HG03060 (cell line): ENCODE results near the gene SNX8.

ENCODE experiments used
- ATAC-seq: cut with Tn5 transposase; IDR thresholded peaks from one replicate; pipeline ENCODE4 v1.9.1; 2021; ENCODE audit warnings: low read depth, moderate number of reproducible peaks; ENCODE audit not compliant: unreplicated experiment

Gene SNX8

GRCh38 chr7:2210551-2211258 lies 103.5 kb downstream of the SNX8 start:
- ATAC-seq = no peak

DNA sequence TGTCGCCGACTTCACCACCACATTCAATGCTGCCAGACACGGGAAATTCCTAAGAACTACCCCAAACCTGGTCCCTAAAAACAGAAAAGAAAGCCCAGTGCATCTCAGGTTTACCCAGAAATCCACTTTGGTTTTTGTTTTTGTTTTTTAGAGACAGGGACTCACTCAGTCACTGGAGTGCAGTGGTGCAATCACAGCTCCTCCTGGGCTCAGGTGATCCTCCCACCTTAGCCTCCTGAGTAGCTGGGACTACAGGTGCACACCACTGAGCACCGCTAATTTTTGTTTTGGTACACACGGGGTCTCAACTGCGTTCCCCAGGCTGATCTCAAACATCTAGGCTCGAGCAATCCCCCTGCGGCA lies 104.3 kb downstream of the SNX8 start:
- ATAC-seq = no peak

- no peak for ATAC-seq
Measured at GRCh38 chr7:2209146-2209960, 104.9 kb downstream of the SNX8 start.

GRCh38 chr7:2208712-2209111 lies 105.5 kb downstream of the SNX8 start:
- no peak for ATAC-seq

DNA sequence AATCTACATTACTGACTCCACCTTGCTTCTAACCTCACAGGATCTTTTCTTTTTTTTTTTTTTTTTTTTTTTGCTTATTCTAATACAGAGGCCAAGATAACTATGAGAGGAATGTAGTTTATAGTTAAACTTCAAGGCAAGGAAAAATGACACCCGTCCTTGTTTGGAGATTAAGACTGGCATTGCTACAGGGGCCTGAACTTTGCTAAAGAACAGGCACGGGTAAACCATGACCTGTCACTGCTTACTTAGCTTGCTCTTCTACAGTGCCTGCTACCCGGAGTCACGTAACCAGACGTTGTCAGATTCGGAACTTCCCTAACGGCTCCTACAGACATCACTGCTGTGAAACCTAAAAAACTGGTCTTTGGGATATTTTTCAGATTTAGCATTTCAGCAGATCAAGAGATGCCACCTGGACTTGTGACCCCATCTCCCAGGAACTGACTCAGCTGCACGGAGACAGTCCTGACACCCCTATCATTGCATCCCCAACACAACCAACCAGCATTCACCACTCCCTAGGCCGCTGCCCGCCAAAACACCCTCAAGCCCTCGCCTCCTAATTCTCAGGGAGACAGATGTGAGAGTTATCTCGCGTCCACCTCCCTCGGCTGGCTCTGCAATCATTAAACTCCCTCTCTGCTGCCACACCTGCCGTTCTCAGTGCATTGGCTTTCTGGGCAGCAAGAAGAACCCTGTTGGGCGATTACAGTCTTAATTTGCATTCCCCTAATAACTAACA lies 109.0 kb downstream of the SNX8 start:
- no peak for ATAC-seq

DNA sequence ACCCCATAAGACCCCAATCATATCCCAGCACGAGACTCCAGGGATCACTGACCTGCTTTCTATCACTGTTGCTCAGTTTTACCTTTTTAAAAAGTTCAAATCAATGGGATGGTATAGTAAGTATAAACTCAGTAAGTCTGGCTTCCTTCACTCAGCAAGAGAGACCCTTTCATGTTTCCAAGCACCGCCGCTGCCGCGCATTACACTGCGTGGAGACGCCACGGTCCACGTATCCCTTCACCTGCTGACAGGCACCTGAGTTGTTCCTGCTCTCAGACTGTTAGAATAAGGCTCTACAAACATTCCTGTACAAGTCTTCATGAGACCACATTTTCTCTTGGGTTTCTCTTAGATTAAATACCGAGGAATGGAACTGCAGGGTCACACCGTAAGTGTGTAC lies 109.8 kb downstream of the SNX8 start:
- ATAC-seq = no peak

GRCh38 chr7:2203766-2204300 lies 110.4 kb downstream of the SNX8 start:
- no peak for ATAC-seq

DNA sequence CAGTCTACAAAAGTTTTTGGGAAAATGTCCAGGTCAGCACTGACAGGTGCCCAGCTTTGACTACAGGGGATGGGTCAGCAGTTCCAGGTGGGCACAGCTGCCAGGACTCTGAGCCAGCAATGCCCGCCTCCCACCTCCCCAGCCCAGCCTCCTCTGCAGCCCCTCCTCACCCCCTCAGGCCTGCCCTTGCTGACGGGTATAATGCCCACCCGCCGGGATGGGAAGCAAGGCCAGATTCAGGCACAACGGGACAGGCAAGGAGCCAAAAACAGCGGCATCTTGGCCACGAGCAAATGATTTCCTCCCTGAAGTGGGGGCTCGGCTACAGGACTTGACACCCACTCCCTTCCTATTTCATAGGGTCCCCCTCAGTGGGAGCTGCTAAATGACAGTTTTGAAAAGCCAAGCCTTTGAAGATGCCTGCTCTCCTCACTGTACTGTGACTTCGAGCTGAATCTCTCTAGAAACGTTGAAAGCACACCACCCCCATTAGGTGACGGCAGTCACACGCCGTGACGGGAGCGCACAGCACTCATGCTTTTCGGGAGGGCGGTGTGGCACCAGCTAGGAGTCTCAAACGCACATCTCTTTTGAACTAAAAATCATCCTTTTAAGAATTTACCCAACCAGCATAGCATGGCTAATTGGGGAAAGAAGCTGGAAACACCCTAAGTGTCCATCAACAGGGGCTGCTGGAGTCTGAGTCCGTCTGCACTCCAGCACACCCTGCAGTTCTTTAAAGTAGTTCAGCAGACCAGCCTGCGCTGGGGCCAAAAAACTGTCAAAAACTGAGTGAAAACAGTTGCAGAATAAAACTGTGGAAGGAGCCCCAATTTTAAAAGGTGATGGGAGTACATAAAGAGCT lies 111.1 kb downstream of the SNX8 start:
- ATAC-seq = no peak

DNA sequence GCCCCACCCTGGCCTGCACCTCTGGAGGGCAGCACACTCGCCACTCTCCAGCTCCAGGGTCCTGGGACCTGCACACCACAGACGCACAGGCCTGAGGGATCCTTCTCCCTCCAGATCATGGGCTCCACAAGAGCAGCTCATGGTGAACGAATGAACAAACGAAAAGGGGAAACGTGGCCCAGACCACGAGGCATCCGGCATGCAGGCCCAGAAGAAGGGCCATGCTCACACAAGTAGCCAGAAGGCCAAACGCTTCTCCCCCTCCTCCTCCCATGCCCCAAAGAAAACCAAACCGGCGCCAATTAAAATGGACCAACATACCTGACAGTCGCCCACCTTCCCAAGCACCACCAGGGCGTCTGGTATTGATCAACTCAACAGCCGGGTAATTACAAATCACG lies 111.9 kb downstream of the SNX8 start:
- ATAC-seq = no peak
